Hepatocyte (in vitro differentiated cells): Measurements from ENCODE around the gene SDF2L1. TPM values are rescaled to one million over a fixed set of nuclear protein-coding genes. Genes with fewer than 3 reads are reported as not detected.

Experiments
- DNase-seq: peaks from one replicate; pipeline ENCODE4 v3.0.0-alpha.2; 2016; ENCODE audit warnings: low spot score
- H2AFZ ChIP-seq: fragments of 200-600 bp; sonication (generic); 2 replicates; pipeline ENCODE4 v1.6.0; 2016; ENCODE audit warnings: antibody characterized with exemption, mild to moderate bottlenecking
- H3K27ac ChIP-seq: fragments of 200-600 bp; sonication (generic); 2 replicates; pipeline ENCODE4 v1.5.1; 2016; ENCODE audit warnings: mild to moderate bottlenecking
- H3K27me3 ChIP-seq: fragments of 200-600 bp; sonication (generic); 2 replicates; pipeline ENCODE4 v1.6.1; 2016
- H3K36me3 ChIP-seq: fragments of 200-600 bp; sonication (generic); replicated peaks from 2 replicates; pipeline ENCODE4 v1.5.1; 2016; ENCODE audit warnings: low read depth; ENCODE audit not compliant: insufficient read depth
- H3K4me1 ChIP-seq: fragments of 200-600 bp; sonication (generic); 2 replicates; pipeline ENCODE4 v1.5.1; 2016; ENCODE audit warnings: mild to moderate bottlenecking, moderate library complexity; ENCODE audit not compliant: insufficient read depth
- H3K4me2 ChIP-seq: fragments of 200-600 bp; sonication (generic); 2 replicates; pipeline ENCODE4 v1.6.0; 2016
- H3K4me3 ChIP-seq: fragments of 200-600 bp; sonication (generic); 2 replicates; pipeline ENCODE4 v1.5.1; 2016; ENCODE audit warnings: mild to moderate bottlenecking
- H3K79me2 ChIP-seq: fragments of 200-600 bp; sonication (generic); 2 replicates; pipeline ENCODE4 v1.6.0; 2017; ENCODE audit warnings: mild to moderate bottlenecking
- H3K9me2 ChIP-seq: fragments of 200-600 bp; sonication (generic); replicated peaks from 2 replicates; pipeline ENCODE4 v1.6.0; 2017; ENCODE audit warnings: mild to moderate bottlenecking; ENCODE audit not compliant: insufficient read depth
- H3K9me3 ChIP-seq: fragments of 200-600 bp; sonication (generic); 2 replicates; pipeline ENCODE4 v1.5.1; 2016; ENCODE audit warnings: low read depth, mild to moderate bottlenecking
- H4K20me1 ChIP-seq: fragments of 200-600 bp; sonication (generic); 2 replicates; pipeline ENCODE4 v1.6.0; 2016; ENCODE audit warnings: mild to moderate bottlenecking; ENCODE audit not compliant: insufficient read depth, poor library complexity, severe bottlenecking
- CTCF ChIP-seq: fragments of 200-600 bp; sonication (generic); IDR thresholded peaks from 2 replicates; pipeline ENCODE4 v1.5.1; 2016; ENCODE audit warnings: antibody characterized with exemption, mild to moderate bottlenecking; ENCODE audit not compliant: poor library complexity
- EZH2 ChIP-seq: fragments of 200-600 bp; sonication (generic); IDR thresholded peaks from 2 replicates; pipeline ENCODE4 v1.6.1; 2016; ENCODE audit warnings: antibody characterized with exemption, mild to moderate bottlenecking, borderline replicate concordance
- EZH2phosphoT487 ChIP-seq: fragments of 200-600 bp; sonication (generic); IDR thresholded peaks from one replicate; pipeline ENCODE4 v1.6.1; 2018; ENCODE audit warnings: antibody characterized with exemption, mild to moderate bottlenecking, low read depth, moderate library complexity; ENCODE audit not compliant: unreplicated experiment, severe bottlenecking
- WGBS: methylation state at CpG from one replicate; pipeline ENCODE4 v1.1.6; 2016; ENCODE audit warnings: low lambda C conversion rate; ENCODE audit errors: missing lambda C conversion rate; 5-methylcytosine and 5-hydroxymethylcytosine counted together
- polyA plus RNA-seq: library from polyadenylated mRNA; unstranded; fragments of >200 nt; fragmentation: Nextera tagmentation; extraction: Ambion mirVana; gene quantifications from 2 replicates; pipeline ENCODE4 v1.2.1, GENCODE V29; 2016
- total RNA-seq: library from RNA; depleted of rRNA; stranded (reverse); fragments of >200 nt; gene quantifications from 2 replicates; pipeline ENCODE4 v1.2.3, GENCODE V29; 2014

Gene SDF2L1
- total and polyA plus RNA-seq, 2 experiments from 2014 or later = 38.2 to 139 TPM

GRCh38 chr22:21681566-21682370, 39.7 kb downstream of the SDF2L1 start:
- Histone ChIP-seq H3K4me1 (no peaks in the 10 kb centered on the region), H2AFZ (no peak overlapping the region), H3K27ac (no peak overlapping the region), H3K4me3 (no peak overlapping the region), H3K9me2 (no peaks in the 10 kb centered on the region), H3K9me3 (no peaks in the 10 kb centered on the region), H3K27me3 (no peaks in the 10 kb centered on the region), H3K79me2 (no peaks in the 10 kb centered on the region), H3K36me3 (no peaks in the 10 kb centered on the region), H4K20me1 (no peaks in the 10 kb centered on the region), H3K4me2 (no peak overlapping the region)
- DNase-seq = peak; percentile 2
- TF ChIP-seq EZH2phosphoT487 = no peak
- TF ChIP-seq CTCF = no peak
- no peak for TF ChIP-seq EZH2
- 86% methylated on average over 24 of the region's 24 CpGs for WGBS

- H3K9me3 ChIP-seq = no peaks in the 10 kb centered on the region
- no peaks in the 10 kb centered on the region for H3K9me2 ChIP-seq
- no peak overlapping the region for H3K4me2 ChIP-seq
- H3K27ac ChIP-seq = no peak overlapping the region
- no peak for TF ChIP-seq CTCF
- no peak for TF ChIP-seq EZH2
- no peak for TF ChIP-seq EZH2phosphoT487
- WGBS = 96% methylated on average over 18 of the region's 20 CpGs
- H2AFZ ChIP-seq = no peak overlapping the region
- no peaks in the 10 kb centered on the region for H3K4me1 ChIP-seq
- H3K79me2 ChIP-seq = no peaks in the 10 kb centered on the region
- no peaks in the 10 kb centered on the region for H3K36me3 ChIP-seq
- H3K4me3 ChIP-seq = no peak overlapping the region
- DNase-seq = no peak
- no peaks in the 10 kb centered on the region for H3K27me3 ChIP-seq
- no peaks in the 10 kb centered on the region for H4K20me1 ChIP-seq
These were observed 40.5 kb downstream of the SDF2L1 start for GRCh38 chr22:21682385-21683175.

- Histone ChIP-seq H2AFZ (no peak overlapping the region), H3K4me2 (no peak overlapping the region), H3K4me1 (no peaks in the 10 kb centered on the region), H3K27ac (no peak overlapping the region), H3K36me3 (no peaks in the 10 kb centered on the region), H3K27me3 (no peaks in the 10 kb centered on the region), H3K9me3 (no peaks in the 10 kb centered on the region), H4K20me1 (no peaks in the 10 kb centered on the region), H3K9me2 (no peaks in the 10 kb centered on the region), H3K4me3 (no peak overlapping the region), H3K79me2 (no peaks in the 10 kb centered on the region)
- 99% methylated on average over 7 of the region's 7 CpGs for WGBS
- peak; percentile 2 for DNase-seq
- TF ChIP-seq EZH2 = no peak
- no peak for TF ChIP-seq EZH2phosphoT487
- no peak for TF ChIP-seq CTCF
These were observed 41.3 kb downstream of the SDF2L1 start for GRCh38 chr22:21683401-21683811.
